Lung (tissue), 12 donors: ENCODE results near the gene CDKN2B. TPM values are rescaled to one million over a fixed set of nuclear protein-coding genes. Genes with fewer than 3 reads are reported as not detected.

ENCODE experiments used
- ATAC-seq: fragments of 200-7000 bp; cut with Tn5 transposase; one replicate; pipeline ENCODE4 v1.9.1; 2020; ENCODE audit warnings: moderate number of reproducible peaks; ENCODE audit not compliant: insufficient read depth, low FRiP score
- DNase-seq, 3 donors: peaks; one replicate each; pipeline ENCODE4 v3.0.0-alpha.2; 2013 to 2017
- H3K27ac ChIP-seq, 2 donors: one replicate each; pipeline ENCODE4 v1.5.1; 2013; ENCODE audit warnings: mild to moderate bottlenecking in 2 of 2, moderate library complexity in 2 of 2, control low read depth in 1 of 2, inconsistent platforms in 1 of 2, low read depth in 1 of 2, low read length in 1 of 2
- H3K27me3 ChIP-seq, 3 donors: one replicate each; pipeline ENCODE4 v1.5.1; 2013; ENCODE audit warnings: low read length in 2 of 3; ENCODE audit not compliant: control insufficient read depth in 3 of 3, insufficient read depth in 3 of 3
- H3K36me3 ChIP-seq, 4 donors: one replicate each; pipeline ENCODE4 v1.5.1; 2013; ENCODE audit warnings: low read length in 4 of 4, mild to moderate bottlenecking in 1 of 4, moderate library complexity in 1 of 4; ENCODE audit not compliant: control insufficient read depth in 4 of 4, insufficient read depth in 4 of 4
- H3K4me1 ChIP-seq, 5 donors: one replicate each; pipeline ENCODE4 v1.5.1; 2013; ENCODE audit warnings: low read length in 5 of 5, mild to moderate bottlenecking in 2 of 5, moderate library complexity in 1 of 5; ENCODE audit not compliant: control insufficient read depth in 5 of 5, insufficient read depth in 5 of 5
- H3K4me3 ChIP-seq: one replicate; pipeline ENCODE4 v1.5.1; 2013; ENCODE audit warnings: mild to moderate bottlenecking, control low read depth, moderate library complexity
- H3K9ac ChIP-seq, 2 donors: one replicate each; pipeline ENCODE4 v1.5.1; 2013; ENCODE audit warnings: low read length in 2 of 2, control low read depth in 1 of 2; ENCODE audit not compliant: insufficient read depth in 1 of 2
- H3K9me3 ChIP-seq, 4 donors: one replicate each; pipeline ENCODE4 v1.5.1; 2013; ENCODE audit warnings: low read length in 3 of 4, mild to moderate bottlenecking in 1 of 4, moderate library complexity in 1 of 4; ENCODE audit not compliant: control insufficient read depth in 4 of 4, insufficient read depth in 3 of 4
- CTCF ChIP-seq: IDR thresholded peaks from 2 replicates; pipeline ENCODE4 v1.5.1; 2012; ENCODE audit warnings: mild to moderate bottlenecking; ENCODE audit errors: control extremely low read depth, extremely low read depth
- WGBS, 2 donors: extraction: QIAGEN DNeasy Blood & Tissue Kit; methylation state at CpG; one replicate each; pipeline ENCODE4 v1.1.7; 2013; 5-methylcytosine and 5-hydroxymethylcytosine counted together
- polyA plus RNA-seq, 2 donors: library from polyadenylated mRNA; stranded (reverse); fragments of 200-250 nt; gene quantifications; one replicate each; pipeline ENCODE4 v1.2.1, GENCODE V29; 2013
- total RNA-seq, 2 donors: library from RNA; depleted of rRNA in 1 of 2; stranded (reverse); fragments of >200 nt in 1 of 2; gene quantifications; one replicate each; pipeline ENCODE4 v1.2.1, GENCODE V29; 2014 to 2021
- donor health status: control.
- donor health status: control.
- donor health status: Bipolar disorder and iron deficiency.
- donor health status: healthy.
- donor health status: DM: yes; HTN: yes; CAD: no.

Gene CDKN2B
- total and polyA plus RNA-seq, 4 donors, result 5.5 to 16.1 (median 11.2) TPM

- no peak overlapping the region for H3K9ac ChIP-seq
- peaks cover 0 to 6% (median 0%) of the 10 kb centered on the region in 5 donors for H3K4me1 ChIP-seq
- DNase-seq, result no peak
- no peak overlapping the region for H3K4me3 ChIP-seq
- TF ChIP-seq CTCF, result no peak
- ATAC-seq, result no peak
- WGBS, 2 donors, result 34 to 61% methylated on average over 1 of the region's 1 CpG
- no peaks in the 10 kb centered on the region for H3K9me3 ChIP-seq
- no peak overlapping the region for H3K27ac ChIP-seq
- H3K36me3 ChIP-seq, result no peaks in the 10 kb centered on the region
- H3K27me3 ChIP-seq, result no peaks in the 10 kb centered on the region
Observed at GRCh38 chr9:22046243-22046885, 37.3 kb upstream of the CDKN2B start.

- Histone ChIP-seq H3K9ac (no peak overlapping the region), H3K27me3 (no peaks in the 10 kb centered on the region), H3K9me3 (no peaks in the 10 kb centered on the region), H3K36me3 (no peaks in the 10 kb centered on the region), H3K27ac (no peak overlapping the region), H3K4me3 (no peak overlapping the region), H3K4me1 (peaks cover 0 to 6% (median 0%) of the 10 kb centered on the region in 5 donors)
- no peak for ATAC-seq
- DNase-seq, result no peak
- TF ChIP-seq CTCF, result no peak
Observed at GRCh38 chr9:22045423-22045822, 36.3 kb upstream of the CDKN2B start.

- Histone ChIP-seq H3K4me1 (peaks cover 0 to 6% (median 0%) of the 10 kb centered on the region in 5 donors), H3K27me3 (no peaks in the 10 kb centered on the region), H3K27ac (no peak overlapping the region), H3K36me3 (no peaks in the 10 kb centered on the region), H3K4me3 (no peak overlapping the region), H3K9me3 (no peaks in the 10 kb centered on the region), H3K9ac (no peak overlapping the region)
- DNase-seq (no peak), ATAC-seq (no peak)
- TF ChIP-seq CTCF, result no peak
Observed at GRCh38 chr9:22044583-22044982, 35.5 kb upstream of the CDKN2B start.

- no peak for TF ChIP-seq CTCF
- Histone ChIP-seq H3K9me3 (no peaks in the 10 kb centered on the region), H3K27ac (no peak overlapping the region), H3K27me3 (no peaks in the 10 kb centered on the region), H3K9ac (no peak overlapping the region), H3K36me3 (no peaks in the 10 kb centered on the region), H3K4me3 (no peak overlapping the region), H3K4me1 (peaks cover 0 to 6% (median 0%) of the 10 kb centered on the region in 5 donors)
- WGBS, 2 donors, result 52 to 62% methylated on average over 3 of the region's 3 CpGs
- ATAC-seq, result no peak
- no peak for DNase-seq
Observed at GRCh38 chr9:22043928-22044327, 34.8 kb upstream of the CDKN2B start.
